Measurements from ENCODE around the gene DLG2. TPM values are rescaled to one million over a fixed set of nuclear protein-coding genes. Genes with fewer than 3 reads are reported as not detected.

Gene DLG2
- total and polyA plus RNA-seq, 7 donors: 0.60 to 25.8 (median 9.7) TPM; not detected in 1

- 93 to 96% methylated on average over 1 of the region's 1 CpG for WGBS, 2 donors
- TF ChIP-seq POLR2AphosphoS5 (IDR thresholded peaks at IDR 0.05): no peak
- TF ChIP-seq EP300 (IDR thresholded peaks at IDR 0.05): no peak
- TF ChIP-seq POLR2A (IDR thresholded peaks at IDR 0.05): no peak
- TF ChIP-seq CTCF (IDR thresholded peaks at IDR 0.05): no peak
- H3K4me1 ChIP-seq: no peaks in the 10 kb centered on the region
These were observed 1053.3 kb downstream of the DLG2 start for GRCh38 chr11:84573868-84574267.

GRCh38 chr11:84566671-84567070, 1060.5 kb downstream of the DLG2 start:
- no peaks in the 10 kb centered on the region for H3K27me3 ChIP-seq
- WGBS, 2 donors: 22 to 62% methylated on average over 2 of the region's 2 CpGs
- intact Hi-C loops (cut with DNase I): no loop called here
- H3K27ac ChIP-seq: no peak overlapping the region
- no peak overlapping the region for H3K4me3 ChIP-seq
- no peaks in the 10 kb centered on the region for H3K36me3 ChIP-seq
- no peaks in the 10 kb centered on the region for H3K9me3 ChIP-seq
- H3K4me1 ChIP-seq: peaks cover 0 to 6% (median 0%) of the 10 kb centered on the region in 4 donors
- TF ChIP-seq CTCF (IDR thresholded peaks at IDR 0.05) (no peak), EP300 (IDR thresholded peaks at IDR 0.05) (no peak), POLR2A (IDR thresholded peaks at IDR 0.05) (no peak), POLR2AphosphoS5 (IDR thresholded peaks at IDR 0.05) (no peak)
- DNase-seq: no peak

More at GRCh38 chr11:84573868-84574267, 1053.3 kb downstream of the DLG2 start:
- Histone ChIP-seq H3K4me3 (no peak overlapping the region), H3K9me3 (no peaks in the 10 kb centered on the region), H3K27me3 (no peaks in the 10 kb centered on the region), H3K36me3 (no peaks in the 10 kb centered on the region), H3K27ac (no peak overlapping the region)
- intact Hi-C loops (cut with DNase I): no loop called here
- DNase-seq: no peak

- H3K36me3 ChIP-seq: no peaks in the 10 kb centered on the region
- no peak for TF ChIP-seq EP300 (IDR thresholded peaks at IDR 0.05)
- TF ChIP-seq POLR2A (IDR thresholded peaks at IDR 0.05): no peak
- no peak for TF ChIP-seq POLR2AphosphoS5 (IDR thresholded peaks at IDR 0.05)
- TF ChIP-seq CTCF (IDR thresholded peaks at IDR 0.05): no peak
- no peak overlapping the region for H3K4me3 ChIP-seq
- no peaks in the 10 kb centered on the region for H3K27me3 ChIP-seq
- H3K9me3 ChIP-seq: no peaks in the 10 kb centered on the region
- H3K27ac ChIP-seq: no peak overlapping the region
- no peak for DNase-seq
- intact Hi-C loops (cut with DNase I): loop anchor here (5.0 kb wide), 1 partner anchor 738 kb away; no protein-coding TSS in a partner anchor
- peaks cover 0 to 6% (median 0%) of the 10 kb centered on the region in 4 donors for H3K4me1 ChIP-seq
These were observed 1062.3 kb downstream of the DLG2 start for GRCh38 chr11:84564867-84565184.

GRCh38 chr11:84564180-84564866, 1062.8 kb downstream of the DLG2 start:
- Histone ChIP-seq H3K4me1 (peaks cover 0 to 6% (median 0%) of the 10 kb centered on the region in 4 donors), H3K36me3 (no peaks in the 10 kb centered on the region), H3K4me3 (no peak overlapping the region), H3K27me3 (no peaks in the 10 kb centered on the region), H3K27ac (peak overlapping the region in 1 of 4 donors; percentile 51), H3K9me3 (no peaks in the 10 kb centered on the region)
- DNase-seq: no peak
- TF ChIP-seq CTCF (IDR thresholded peaks at IDR 0.05): peak; percentile 22 to 78 (median 61)
- TF ChIP-seq POLR2AphosphoS5 (IDR thresholded peaks at IDR 0.05): no peak
- WGBS, 2 donors: 24 to 63% methylated on average over 4 of the region's 4 CpGs
- intact Hi-C loops (cut with DNase I): loop anchor here (5.0 kb wide), 1 partner anchor 737 kb away; no protein-coding TSS in a partner anchor

GRCh38 chr11:84563356-84563755, 1063.8 kb downstream of the DLG2 start:
- TF ChIP-seq CTCF (IDR thresholded peaks at IDR 0.05) (no peak), POLR2A (IDR thresholded peaks at IDR 0.05) (no peak), POLR2AphosphoS5 (IDR thresholded peaks at IDR 0.05) (no peak), EP300 (IDR thresholded peaks at IDR 0.05) (no peak)
- Histone ChIP-seq H3K36me3 (no peaks in the 10 kb centered on the region), H3K4me1 (peaks cover 0 to 6% (median 0%) of the 10 kb centered on the region in 4 donors), H3K27ac (no peak overlapping the region), H3K9me3 (no peaks in the 10 kb centered on the region), H3K4me3 (no peak overlapping the region), H3K27me3 (no peaks in the 10 kb centered on the region)
- intact Hi-C loops (cut with DNase I): loop anchor here (5.0 kb wide), 1 partner anchor 736 kb away; no protein-coding TSS in a partner anchor
- WGBS, 2 donors: 90 to 94% methylated on average over 2 of the region's 2 CpGs
- no peak for DNase-seq

Measured in sigmoid colon (tissue), 7 donors.